Karpas-422 (cell line): Measurements from ENCODE around the gene TSPYL2. TPM values are rescaled to one million over a fixed set of nuclear protein-coding genes. Genes with fewer than 3 reads are reported as not detected.

Experiments
- DNase-seq: peaks from one replicate; pipeline ENCODE4 v3.0.0-alpha.2; 2015
- H2AFZ ChIP-seq: fragments of 200-600 bp; sonication (generic); 2 replicates; pipeline ENCODE4 v1.6.1; 2014; ENCODE audit warnings: antibody characterized with exemption, low read length, mixed read lengths
- H3K27ac ChIP-seq: fragments of 200-600 bp; sonication (generic); 2 replicates; pipeline ENCODE4 v1.5.1; 2014; ENCODE audit warnings: mild to moderate bottlenecking, low read length, moderate library complexity
- H3K27me3 ChIP-seq: fragments of 200-600 bp; sonication (generic); 2 replicates; pipeline ENCODE4 v1.6.1; 2014; ENCODE audit warnings: low read length, mixed read lengths
- H3K36me3 ChIP-seq: fragments of 200-600 bp; sonication (generic); 2 replicates; pipeline ENCODE4 v1.6.1; 2014; ENCODE audit warnings: low read length, mixed read lengths; ENCODE audit not compliant: insufficient read depth
- H3K4me1 ChIP-seq: fragments of 200-600 bp; sonication (generic); 2 replicates; pipeline ENCODE4 v1.6.1; 2014; ENCODE audit warnings: mild to moderate bottlenecking, low read length, mixed read lengths
- H3K4me2 ChIP-seq: fragments of 200-600 bp; sonication (generic); 2 replicates; pipeline ENCODE4 v1.6.1; 2014; ENCODE audit warnings: low read length, low read depth, mild to moderate bottlenecking; ENCODE audit not compliant: poor library complexity, severe bottlenecking
- H3K4me3 ChIP-seq: fragments of 200-600 bp; sonication (generic); 2 replicates; pipeline ENCODE4 v1.5.1; 2014; ENCODE audit warnings: mild to moderate bottlenecking, antibody characterized with exemption, low read length, mixed read lengths
- H3K79me2 ChIP-seq: fragments of 200-600 bp; sonication (generic); 2 replicates; pipeline ENCODE4 v1.6.1; 2014; ENCODE audit warnings: mild to moderate bottlenecking, low read length, mixed read lengths
- H3K9ac ChIP-seq: fragments of 200-600 bp; sonication (generic); 2 replicates; pipeline ENCODE4 v1.6.0; 2014; ENCODE audit warnings: low read length
- H3K9me2 ChIP-seq: fragments of 200-600 bp; sonication (generic), shearing (Covaris generic); replicated peaks from 2 replicates; pipeline ENCODE4 v1.6.0; 2014; ENCODE audit warnings: mild to moderate bottlenecking, low read length, moderate library complexity; ENCODE audit not compliant: insufficient read depth
- H3K9me3 ChIP-seq: fragments of 300-700, 200-600 bp; sonication (generic); 2 replicates; pipeline ENCODE4 v1.6.1; 2014; ENCODE audit warnings: low read length, mixed read lengths
- H4K20me1 ChIP-seq: fragments of 200-600 bp; sonication (generic); 2 replicates; pipeline ENCODE4 v1.6.1; 2014; ENCODE audit warnings: mild to moderate bottlenecking, antibody characterized with exemption, low read length, low read depth; ENCODE audit not compliant: insufficient read depth
- total RNA-seq: library from RNA; depleted of rRNA; stranded (reverse); fragments of >200 nt; shearing (Covaris generic); gene quantifications from 2 replicates; pipeline ENCODE4 v1.2.3, GENCODE V29; 2014; ENCODE audit warnings: low replicate concordance

Gene TSPYL2
- total RNA-seq, 1 experiment from 2014 or later, result 44.6 TPM

DNA sequence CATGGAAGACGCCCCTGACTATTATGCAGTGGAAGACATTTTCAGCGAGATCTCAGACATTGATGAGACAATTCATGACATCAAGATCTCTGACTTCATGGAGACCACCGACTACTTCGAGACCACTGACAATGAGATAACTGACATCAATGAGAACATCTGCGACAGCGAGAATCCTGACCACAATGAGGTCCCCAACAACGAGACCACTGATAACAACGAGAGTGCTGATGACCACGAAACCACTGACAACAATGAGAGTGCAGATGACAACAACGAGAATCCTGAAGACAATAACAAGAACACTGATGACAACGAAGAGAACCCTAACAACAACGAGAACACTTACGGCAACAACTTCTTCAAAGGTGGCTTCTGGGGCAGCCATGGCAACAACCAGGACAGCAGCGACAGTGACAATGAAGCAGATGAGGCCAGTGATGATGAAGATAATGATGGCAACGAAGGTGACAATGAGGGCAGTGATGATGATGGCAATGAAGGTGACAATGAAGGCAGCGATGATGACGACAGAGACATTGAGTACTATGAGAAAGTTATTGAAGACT is 3.6 kb downstream of the TSPYL2 start:
- no peak overlapping the region for H3K27ac ChIP-seq
- H3K9ac ChIP-seq, result no peak overlapping the region
- H3K4me1 ChIP-seq, result peaks cover 23% of the 10 kb centered on the region
- peaks cover 10% of the 10 kb centered on the region for H4K20me1 ChIP-seq
- H3K4me2 ChIP-seq, result no peak overlapping the region
- H3K27me3 ChIP-seq, result no peaks in the 10 kb centered on the region
- peaks cover 8% of the 10 kb centered on the region; the same call in 1 of the 2 replicates for H3K36me3 ChIP-seq
- H3K9me2 ChIP-seq, result no peaks in the 10 kb centered on the region
- no peak for DNase-seq
- H3K79me2 ChIP-seq, result peaks cover 22% of the 10 kb centered on the region
- H3K9me3 ChIP-seq, result no peaks in the 10 kb centered on the region
- H3K4me3 ChIP-seq, result no peak overlapping the region
- H2AFZ ChIP-seq, result no peak overlapping the region

DNA sequence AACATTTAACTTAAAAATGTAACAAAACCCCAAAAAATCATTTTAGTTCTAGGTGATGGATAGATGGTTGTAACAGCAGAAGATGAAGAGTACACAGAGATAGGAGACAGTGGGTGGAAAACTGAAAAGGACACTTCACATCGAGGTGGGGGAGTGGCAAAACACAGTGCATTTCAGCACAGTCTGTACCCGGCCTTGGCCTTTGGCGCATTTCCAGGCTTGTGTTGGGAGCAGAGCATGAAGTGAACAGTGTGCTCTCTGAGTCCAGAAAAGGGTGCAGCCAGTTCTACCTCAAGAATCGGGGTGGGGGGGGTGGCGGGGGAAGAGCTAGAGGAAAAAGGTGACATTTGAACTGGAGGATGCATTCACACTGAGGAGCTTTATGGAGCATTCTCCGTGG is 4.3 kb downstream of the TSPYL2 start:
- Histone ChIP-seq H3K27me3 (no peaks in the 10 kb centered on the region), H4K20me1 (peaks cover 10% of the 10 kb centered on the region), H3K79me2 (peaks cover 22% of the 10 kb centered on the region), H3K4me1 (peaks cover 19% of the 10 kb centered on the region), H3K4me3 (no peak overlapping the region), H3K36me3 (peaks cover 8% of the 10 kb centered on the region; the same call in 1 of the 2 replicates), H3K9ac (no peak overlapping the region), H3K27ac (no peak overlapping the region), H3K9me3 (no peaks in the 10 kb centered on the region), H3K9me2 (no peaks in the 10 kb centered on the region), H3K4me2 (no peak overlapping the region), H2AFZ (no peak overlapping the region)
- DNase-seq, result no peak

DNA sequence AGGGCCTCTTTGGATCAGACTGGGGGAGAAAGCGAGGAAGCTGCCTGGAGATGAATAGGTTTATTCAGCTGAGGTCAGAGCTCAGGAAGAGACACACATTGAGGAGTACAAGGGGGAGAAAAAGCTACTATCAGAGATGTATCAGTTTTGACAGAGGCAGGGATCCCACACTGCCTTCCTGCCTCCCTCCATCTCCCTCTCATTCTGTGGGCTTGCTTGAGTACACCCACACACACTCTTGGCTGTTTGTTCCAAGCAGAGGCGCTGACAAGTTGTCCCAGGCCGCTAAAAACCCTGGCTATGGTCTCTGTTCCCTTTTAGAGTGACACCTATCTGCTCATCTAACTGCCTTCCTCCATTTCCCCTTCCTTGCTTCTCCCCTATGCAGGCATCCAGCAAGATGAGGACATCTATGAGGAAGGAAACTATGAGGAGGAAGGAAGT is 5.2 kb downstream of the TSPYL2 start:
- no peak overlapping the region for H2AFZ ChIP-seq
- H3K9me3 ChIP-seq, result no peaks in the 10 kb centered on the region
- H3K9me2 ChIP-seq, result no peaks in the 10 kb centered on the region
- no peaks in the 10 kb centered on the region for H3K27me3 ChIP-seq
- H3K36me3 ChIP-seq, result peaks cover 8% of the 10 kb centered on the region; the same call in 1 of the 2 replicates
- H3K4me2 ChIP-seq, result no peak overlapping the region
- peaks cover 19% of the 10 kb centered on the region for H3K4me1 ChIP-seq
- peaks cover 10% of the 10 kb centered on the region for H4K20me1 ChIP-seq
- no peak overlapping the region for H3K9ac ChIP-seq
- H3K4me3 ChIP-seq, result no peak overlapping the region
- peaks cover 21% of the 10 kb centered on the region for H3K79me2 ChIP-seq
- no peak for DNase-seq
- H3K27ac ChIP-seq, result no peak overlapping the region

DNA sequence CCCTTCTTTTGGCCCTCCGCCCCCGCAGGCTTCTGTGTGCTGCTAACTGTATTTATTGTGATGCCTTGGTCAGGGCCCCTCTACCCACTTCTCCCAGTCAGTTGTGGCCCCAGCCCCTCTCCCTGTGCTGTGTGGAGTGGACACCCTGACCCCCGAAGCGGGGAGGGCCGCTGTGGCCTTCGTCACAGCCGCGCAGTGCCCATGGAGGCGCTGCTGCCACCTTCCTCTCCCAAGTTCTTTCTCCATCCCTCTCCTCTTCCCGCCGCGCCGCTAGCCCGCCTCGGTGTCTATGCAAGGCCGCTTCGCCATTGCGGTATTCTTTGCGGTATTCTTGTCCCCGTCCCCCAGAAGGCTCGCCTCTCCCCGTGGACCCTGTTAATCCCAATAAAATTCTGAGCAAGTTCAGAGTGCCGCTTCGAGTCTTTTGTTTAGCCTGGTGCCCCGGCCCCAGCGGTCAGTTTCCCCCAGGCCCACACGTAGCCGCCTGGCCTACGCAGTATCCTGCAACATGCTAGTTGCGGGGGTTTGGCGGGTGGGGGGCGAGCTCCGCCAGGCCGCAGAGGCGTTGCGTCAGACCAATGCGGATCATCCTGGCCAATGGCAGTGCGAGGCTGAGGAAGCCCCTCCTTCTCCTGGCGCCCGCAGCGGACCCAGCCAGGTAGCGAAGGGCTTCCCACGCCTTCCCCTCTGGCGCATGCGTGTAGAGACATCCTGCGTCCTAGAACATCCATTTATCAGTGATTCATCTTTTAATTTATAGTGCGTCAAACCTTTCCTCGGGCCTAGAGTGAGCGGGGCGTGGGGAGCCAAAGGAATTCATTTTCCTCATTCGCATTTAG is 6.2 kb downstream of the TSPYL2 start:
- Histone ChIP-seq H3K27ac (no peak overlapping the region), H3K79me2 (peaks cover 11% of the 10 kb centered on the region), H3K36me3 (peaks cover 8% of the 10 kb centered on the region; the same call in 1 of the 2 replicates), H3K9me2 (no peaks in the 10 kb centered on the region), H3K9me3 (no peaks in the 10 kb centered on the region), H3K9ac (no peak overlapping the region), H4K20me1 (peaks cover 7% of the 10 kb centered on the region), H3K4me1 (peaks cover 19% of the 10 kb centered on the region), H2AFZ (peak overlapping the region; percentile 57; the same call in 1 of the 2 replicates), H3K27me3 (no peaks in the 10 kb centered on the region), H3K4me2 (peak overlapping the region; percentile 77), H3K4me3 (peak overlapping the region; percentile 58)
- peak; percentile 89 for DNase-seq

DNA sequence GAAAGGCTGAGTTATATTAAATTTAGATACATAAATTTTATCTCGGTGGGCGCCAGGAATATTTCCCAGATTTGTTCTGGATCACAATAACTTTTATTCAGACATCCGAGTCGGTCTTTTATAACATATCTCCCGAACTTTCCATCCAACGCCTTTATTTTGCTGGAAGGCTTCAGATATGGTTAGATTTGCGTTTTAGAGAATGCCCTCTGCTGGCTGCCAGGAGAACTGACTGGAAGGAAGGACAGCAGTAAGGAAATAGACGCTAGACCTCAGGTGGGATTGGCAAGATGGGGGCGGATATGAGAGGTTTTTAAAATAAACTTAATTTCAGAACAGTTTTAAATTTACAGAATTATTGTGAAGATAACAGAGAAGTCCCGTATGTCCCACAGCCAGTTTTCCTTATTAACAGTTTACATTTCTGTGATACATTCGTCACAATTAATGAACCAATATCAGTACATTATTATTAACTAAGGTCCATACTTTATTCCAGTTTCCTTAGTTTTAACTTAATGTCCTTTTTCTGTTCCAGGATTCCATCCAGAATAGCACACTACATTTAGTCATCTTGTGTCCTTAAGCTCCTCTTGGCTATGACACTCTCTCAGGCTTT is 7.2 kb downstream of the TSPYL2 start:
- H3K27ac ChIP-seq, result no peak overlapping the region
- H3K9ac ChIP-seq, result no peak overlapping the region
- peak; percentile 79 for DNase-seq
- no peaks in the 10 kb centered on the region for H4K20me1 ChIP-seq
- H2AFZ ChIP-seq, result peak overlapping the region; percentile 57; the same call in 1 of the 2 replicates
- peaks cover 2% of the 10 kb centered on the region; the same call in 1 of the 2 replicates for H3K79me2 ChIP-seq
- peaks cover 14% of the 10 kb centered on the region for H3K4me1 ChIP-seq
- H3K9me2 ChIP-seq, result no peaks in the 10 kb centered on the region
- H3K36me3 ChIP-seq, result peaks cover 8% of the 10 kb centered on the region; the same call in 1 of the 2 replicates
- no peaks in the 10 kb centered on the region for H3K27me3 ChIP-seq
- peak overlapping the region; percentile 58 for H3K4me3 ChIP-seq
- peak overlapping the region; percentile 77 for H3K4me2 ChIP-seq
- no peaks in the 10 kb centered on the region for H3K9me3 ChIP-seq

DNA sequence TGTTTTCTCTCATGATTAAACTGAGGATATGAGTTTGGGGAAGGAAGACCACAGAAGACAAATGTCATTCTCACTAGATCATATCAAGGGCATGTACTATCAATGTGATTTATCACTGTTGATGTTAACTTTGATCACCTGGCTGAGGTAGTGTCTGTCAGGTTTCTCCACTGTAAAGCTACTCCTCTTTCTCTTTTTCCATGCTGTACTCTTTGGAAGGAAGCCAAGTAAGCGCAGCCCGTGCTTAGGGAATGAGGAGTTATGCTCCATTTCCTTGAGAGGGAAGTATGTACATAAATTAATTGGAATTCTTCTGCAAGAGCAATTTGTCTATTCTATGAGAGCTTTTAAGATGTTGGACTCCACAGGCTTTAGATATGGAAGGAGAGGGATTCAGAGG is 7.8 kb downstream of the TSPYL2 start:
- Histone ChIP-seq H3K9me2 (no peaks in the 10 kb centered on the region), H4K20me1 (no peaks in the 10 kb centered on the region), H3K4me1 (peaks cover 15% of the 10 kb centered on the region), H3K9ac (no peak overlapping the region), H3K4me3 (no peak overlapping the region), H3K27me3 (no peaks in the 10 kb centered on the region), H3K36me3 (peaks cover 8% of the 10 kb centered on the region; the same call in 1 of the 2 replicates), H3K9me3 (no peaks in the 10 kb centered on the region), H3K4me2 (no peak overlapping the region), H3K79me2 (peaks cover 6% of the 10 kb centered on the region), H3K27ac (no peak overlapping the region), H2AFZ (no peak overlapping the region)
- DNase-seq, result no peak

DNA sequence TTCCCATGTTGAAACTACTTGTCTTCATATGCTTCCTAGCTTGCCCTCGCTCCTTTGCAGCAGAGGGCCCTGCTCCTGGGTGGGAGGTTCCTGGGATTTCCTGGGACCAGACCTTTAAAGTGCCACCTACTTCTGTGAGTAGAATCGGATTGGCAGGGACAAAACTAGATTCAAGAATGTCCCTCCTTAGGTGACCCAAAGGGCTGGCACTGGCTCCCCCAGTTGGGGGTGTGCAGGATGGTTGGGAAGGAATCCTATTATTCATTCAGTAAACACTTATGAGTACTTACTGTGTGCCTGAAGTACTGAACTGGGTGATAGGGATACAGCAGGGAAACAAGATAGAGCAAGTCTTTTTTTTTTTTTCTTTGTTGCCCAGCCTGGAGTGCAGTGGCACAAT is 9.2 kb downstream of the TSPYL2 start:
- Histone ChIP-seq H3K79me2 (peaks cover 19% of the 10 kb centered on the region), H3K27ac (no peak overlapping the region), H3K9me2 (no peaks in the 10 kb centered on the region), H2AFZ (no peak overlapping the region), H3K9me3 (no peaks in the 10 kb centered on the region), H3K36me3 (no peaks in the 10 kb centered on the region), H3K4me1 (peaks cover 19% of the 10 kb centered on the region), H3K4me3 (no peak overlapping the region), H3K9ac (no peak overlapping the region), H4K20me1 (no peaks in the 10 kb centered on the region), H3K4me2 (no peak overlapping the region), H3K27me3 (no peaks in the 10 kb centered on the region)
- no peak for DNase-seq

DNA sequence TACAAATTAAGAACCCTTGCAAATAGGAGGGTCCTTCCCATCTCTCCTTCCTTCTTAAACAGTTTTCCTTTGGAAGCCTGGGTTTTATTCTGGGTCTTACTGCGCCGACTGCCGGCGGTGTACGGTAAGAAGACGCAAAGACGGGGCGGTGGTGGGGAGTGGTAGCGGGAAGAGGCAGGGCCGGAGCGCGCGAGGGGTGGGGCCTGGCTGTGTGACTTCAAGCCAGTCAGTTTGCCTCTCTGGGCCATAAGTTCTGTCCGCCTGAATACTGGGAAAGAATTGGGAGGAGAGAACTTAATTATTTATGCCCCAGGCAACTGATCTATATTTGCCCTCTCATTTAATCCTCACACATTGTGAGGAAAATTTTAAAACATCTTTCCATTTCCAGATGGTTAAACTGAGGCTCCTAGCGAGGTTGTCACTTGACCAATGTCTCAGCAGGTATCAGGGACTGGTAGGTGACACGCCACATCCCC is 11.0 kb downstream of the TSPYL2 start:
- Histone ChIP-seq H3K4me1 (peaks cover 18% of the 10 kb centered on the region), H3K4me3 (peak overlapping the region; percentile 74), H3K79me2 (peaks cover 19% of the 10 kb centered on the region), H2AFZ (peak overlapping the region; percentile 70; the same call in 1 of the 2 replicates), H3K9me3 (no peaks in the 10 kb centered on the region), H3K9me2 (no peaks in the 10 kb centered on the region), H3K4me2 (peak overlapping the region; percentile 67), H3K36me3 (no peaks in the 10 kb centered on the region), H3K27ac (peak overlapping the region; percentile 54), H3K27me3 (no peaks in the 10 kb centered on the region), H3K9ac (peak overlapping the region; percentile 59), H4K20me1 (no peaks in the 10 kb centered on the region)
- peak; percentile 87 for DNase-seq
